Choroid plexus epithelial cell (primary cell): ENCODE measurements around the gene MUC20.
"Not testable (repeated sequence)": the region's sequence is repeated elsewhere in the genome, so short reads cannot be mapped to it uniquely, and the experiment has no call there.

Source experiments
- DNase-seq: peaks from one replicate; pipeline ENCODE4 v3.0.0-alpha.2; 2010; ENCODE audit warnings: low read depth
- H3K4me3 ChIP-seq: 2 replicates; pipeline ENCODE4 v1.5.1; 2011; ENCODE audit warnings: low read depth, mild to moderate bottlenecking, control low read depth, low read length, moderate library complexity
- TF ChIP-seq, protein P1 (sequence below): conservative IDR thresholded peaks from 2 replicates; pipeline ENCODE4 v1.5.1; 2011; ENCODE audit warnings: low read depth, mild to moderate bottlenecking, control low read depth, inconsistent platforms, low read length, moderate library complexity

The MUC20 gene

DNA sequence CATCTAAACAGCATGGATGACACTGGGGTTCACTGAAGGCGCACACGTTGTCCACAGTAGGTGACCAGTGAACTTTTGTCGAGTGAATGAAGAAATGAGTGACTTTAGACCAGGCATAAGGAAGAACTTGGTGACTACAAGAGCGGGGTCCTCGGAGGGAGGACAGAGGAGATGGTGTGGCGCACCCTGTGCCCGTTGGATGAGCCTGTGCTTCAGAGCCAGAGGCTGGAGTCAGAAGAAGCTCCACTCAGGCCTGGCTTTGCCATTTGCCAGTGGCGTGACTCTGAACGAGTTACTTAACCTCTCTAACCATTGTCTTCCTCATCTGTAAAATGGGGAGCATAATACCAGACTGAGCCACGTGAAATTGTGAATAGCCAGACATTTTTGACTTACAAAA, 48.8 kb downstream of the MUC20 start:
- TF ChIP-seq, protein P1, sequence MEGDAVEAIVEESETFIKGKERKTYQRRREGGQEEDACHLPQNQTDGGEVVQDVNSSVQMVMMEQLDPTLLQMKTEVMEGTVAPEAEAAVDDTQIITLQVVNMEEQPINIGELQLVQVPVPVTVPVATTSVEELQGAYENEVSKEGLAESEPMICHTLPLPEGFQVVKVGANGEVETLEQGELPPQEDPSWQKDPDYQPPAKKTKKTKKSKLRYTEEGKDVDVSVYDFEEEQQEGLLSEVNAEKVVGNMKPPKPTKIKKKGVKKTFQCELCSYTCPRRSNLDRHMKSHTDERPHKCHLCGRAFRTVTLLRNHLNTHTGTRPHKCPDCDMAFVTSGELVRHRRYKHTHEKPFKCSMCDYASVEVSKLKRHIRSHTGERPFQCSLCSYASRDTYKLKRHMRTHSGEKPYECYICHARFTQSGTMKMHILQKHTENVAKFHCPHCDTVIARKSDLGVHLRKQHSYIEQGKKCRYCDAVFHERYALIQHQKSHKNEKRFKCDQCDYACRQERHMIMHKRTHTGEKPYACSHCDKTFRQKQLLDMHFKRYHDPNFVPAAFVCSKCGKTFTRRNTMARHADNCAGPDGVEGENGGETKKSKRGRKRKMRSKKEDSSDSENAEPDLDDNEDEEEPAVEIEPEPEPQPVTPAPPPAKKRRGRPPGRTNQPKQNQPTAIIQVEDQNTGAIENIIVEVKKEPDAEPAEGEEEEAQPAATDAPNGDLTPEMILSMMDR, result no peak
- H3K4me3 ChIP-seq, result no peak overlapping the region
- no peak for DNase-seq

DNA sequence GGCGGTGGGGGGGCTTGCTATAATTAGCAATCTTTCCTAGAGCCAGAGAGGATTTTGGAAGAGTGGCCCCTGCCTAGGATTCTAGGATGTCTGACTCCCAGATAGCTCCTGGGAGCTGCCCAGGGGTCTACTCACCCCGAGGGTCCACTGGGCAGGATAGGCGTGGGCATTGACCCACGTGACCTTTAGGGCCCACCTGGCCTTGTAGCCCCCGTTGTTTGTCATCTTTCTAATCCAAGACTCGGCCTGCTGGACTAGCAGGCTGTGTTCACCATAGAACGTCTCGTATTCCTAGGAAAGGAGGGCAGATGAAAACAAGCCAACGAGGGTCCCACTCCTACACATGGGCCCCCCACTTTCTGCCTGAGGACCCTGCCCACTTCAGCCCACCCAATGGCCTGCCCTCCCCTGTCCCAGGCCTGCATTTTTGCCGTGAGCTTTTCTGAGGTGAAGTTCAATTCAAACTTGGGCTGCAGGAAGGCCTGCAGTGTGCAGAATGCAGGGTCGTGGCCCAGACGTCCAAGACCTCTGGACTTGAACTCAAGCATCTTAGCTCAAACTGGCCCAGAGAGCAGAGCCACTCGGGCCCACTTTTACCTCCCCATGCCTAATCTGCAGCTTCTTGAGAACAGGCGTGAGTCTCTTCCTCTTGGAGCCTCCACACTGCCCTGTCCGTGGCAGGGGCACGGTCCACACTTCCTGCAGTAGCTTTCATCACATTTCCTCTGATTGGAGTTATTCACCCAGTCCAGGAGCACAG, 49.5 kb downstream of the MUC20 start:
- TF ChIP-seq, protein P1, result no peak
- DNase-seq, result no peak
- no peak overlapping the region for H3K4me3 ChIP-seq

DNA sequence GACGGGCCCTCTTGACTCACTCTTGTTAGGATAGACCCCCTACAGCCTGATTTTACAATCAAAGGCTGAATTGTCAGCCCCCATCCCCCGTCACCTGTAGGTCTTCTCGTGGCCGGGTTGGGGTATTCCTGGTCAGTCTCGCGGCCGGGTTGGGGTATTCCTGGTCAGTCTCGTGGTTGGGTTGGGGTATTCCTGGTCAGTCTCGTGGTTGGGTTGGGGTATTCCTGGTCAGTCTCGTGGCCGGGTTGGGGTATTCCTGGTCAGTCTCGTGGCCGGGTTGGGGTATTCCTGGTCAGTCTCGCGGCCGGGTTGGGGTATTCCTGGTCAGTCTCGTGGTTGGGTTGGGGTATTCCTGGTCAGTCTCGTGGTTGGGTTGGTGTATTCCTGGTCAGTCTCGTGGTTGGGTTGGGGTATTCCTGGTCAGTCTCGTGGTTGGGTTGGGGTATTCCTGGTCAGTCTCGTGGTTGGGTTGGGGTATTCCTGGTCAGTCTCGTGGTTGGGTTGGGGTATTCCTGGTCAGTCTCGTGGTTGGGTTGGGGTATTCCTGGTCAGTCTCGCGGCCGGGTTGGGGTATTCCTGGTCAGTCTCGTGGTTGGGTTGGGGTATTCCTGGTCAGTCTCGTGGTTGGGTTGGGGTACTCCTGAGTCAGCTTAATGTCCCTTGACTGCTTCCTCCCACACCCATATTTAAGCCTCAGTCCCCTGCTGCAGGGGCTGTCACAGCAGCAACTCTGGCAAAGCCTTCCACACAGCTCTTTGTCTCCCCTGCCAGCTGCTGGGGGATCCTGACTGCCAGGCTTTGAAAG, 50.3 kb downstream of the MUC20 start:
- DNase-seq, H3K4me3 ChIP-seq: not testable (repeated sequence)

DNA sequence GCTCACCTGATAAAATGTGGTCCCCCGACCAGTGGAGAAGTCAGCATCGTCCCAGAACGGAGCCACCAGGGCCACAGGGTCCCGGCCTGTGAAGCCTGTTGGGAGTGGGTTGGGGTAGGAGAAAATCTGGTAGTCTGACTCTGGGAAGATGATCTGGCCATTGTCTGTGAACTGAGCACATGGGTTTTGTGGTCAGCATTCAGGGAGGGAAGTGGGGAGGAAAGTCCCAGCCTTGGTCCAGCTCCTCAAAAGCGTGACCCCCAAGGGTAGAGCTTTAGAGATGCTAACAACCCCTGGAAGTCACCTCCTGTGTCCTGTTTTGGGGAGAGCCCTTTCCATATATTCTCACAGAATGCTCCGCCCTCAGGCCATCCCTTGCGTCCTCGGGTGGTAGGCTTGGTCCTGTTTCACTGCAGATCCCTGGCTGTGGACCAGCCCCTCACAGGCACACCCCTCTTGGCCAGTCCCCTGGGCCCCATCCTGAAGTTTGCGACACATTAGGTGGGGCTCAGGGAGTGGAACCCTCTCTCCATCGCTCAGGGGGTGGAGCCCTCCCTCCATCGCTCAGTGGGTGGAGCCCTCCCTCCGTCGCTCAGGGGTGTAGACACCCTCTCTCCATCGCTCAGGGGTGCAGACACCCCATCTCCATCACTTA, 51.0 kb downstream of the MUC20 start:
- H3K4me3 ChIP-seq, result no peak overlapping the region
- TF ChIP-seq, protein P1, result no peak
- DNase-seq, result no peak

DNA sequence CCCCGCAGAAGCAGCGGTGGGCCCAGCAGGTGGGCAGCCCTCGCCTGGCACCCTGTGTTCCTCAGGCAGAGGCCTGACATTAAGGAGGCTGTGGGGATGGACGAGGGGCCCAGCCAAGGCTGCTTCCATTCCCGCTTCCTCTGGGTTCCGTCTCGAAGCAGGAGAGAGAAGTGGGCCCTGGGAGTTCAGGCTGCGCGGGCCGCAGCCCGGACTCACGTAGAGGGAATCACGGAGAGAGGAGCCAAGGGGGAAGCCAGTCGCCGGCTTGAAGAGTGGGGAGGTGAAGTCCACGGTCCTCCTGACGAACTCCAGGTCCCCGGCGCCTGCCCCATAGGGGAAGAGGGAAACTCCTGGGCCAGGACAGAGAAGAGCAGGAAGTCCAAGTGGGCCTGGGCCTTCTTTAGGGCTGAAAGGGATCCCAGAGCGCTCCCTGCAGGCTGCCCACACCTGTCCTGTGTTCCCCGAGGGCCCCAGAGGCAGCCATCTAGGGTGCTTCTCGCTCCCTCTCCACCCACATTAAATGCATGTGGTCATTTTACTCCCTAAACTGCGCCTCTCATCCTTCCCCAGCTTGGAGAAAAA, 53.3 kb downstream of the MUC20 start:
- DNase-seq, result no peak
- H3K4me3 ChIP-seq, result no peak overlapping the region
- TF ChIP-seq, protein P1, result no peak

DNA sequence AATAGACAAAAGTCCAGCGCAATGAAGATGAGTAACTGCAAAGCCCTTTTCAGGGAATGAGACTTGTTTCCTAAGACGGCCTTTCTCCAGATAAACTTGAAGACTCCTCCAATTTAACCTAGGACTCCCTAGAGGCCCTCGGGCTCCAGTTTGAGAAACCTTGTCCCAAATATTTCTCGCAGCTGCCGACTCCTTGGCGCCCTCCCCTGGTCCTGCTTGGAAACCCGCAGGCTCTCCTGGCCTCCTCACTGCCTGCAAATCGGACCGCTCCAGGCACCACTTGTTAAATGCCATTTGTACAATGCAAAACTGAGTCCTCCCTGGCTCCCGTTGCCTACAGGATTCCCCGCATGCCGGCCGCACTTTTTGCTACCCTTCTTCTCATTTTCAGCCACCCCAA, 54.1 kb downstream of the MUC20 start:
- TF ChIP-seq, protein P1, result peak; percentile 85
- DNase-seq, result peak; percentile 64
- no peak overlapping the region for H3K4me3 ChIP-seq

DNA sequence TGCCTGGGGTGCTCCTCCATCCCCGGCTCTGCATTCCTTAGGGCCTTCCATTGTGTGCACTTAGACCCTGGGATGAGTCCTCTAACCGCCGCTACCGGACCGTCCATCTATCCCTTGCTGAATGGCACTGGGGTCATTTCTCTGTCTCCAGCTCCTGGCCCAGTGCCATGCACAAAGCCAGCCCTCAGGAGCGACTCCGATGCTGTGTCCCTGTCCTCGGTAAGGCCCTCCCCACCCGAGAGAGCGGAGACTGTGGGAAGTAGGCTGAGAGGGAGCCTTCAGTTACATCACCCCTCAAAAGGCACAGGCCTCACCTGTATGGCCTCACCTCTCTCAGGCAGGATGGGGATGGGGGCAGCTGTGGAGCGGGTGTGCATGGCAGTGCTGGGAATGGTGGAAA, 57.2 kb downstream of the MUC20 start:
- no peak overlapping the region for H3K4me3 ChIP-seq
- TF ChIP-seq, protein P1, result no peak

DNA sequence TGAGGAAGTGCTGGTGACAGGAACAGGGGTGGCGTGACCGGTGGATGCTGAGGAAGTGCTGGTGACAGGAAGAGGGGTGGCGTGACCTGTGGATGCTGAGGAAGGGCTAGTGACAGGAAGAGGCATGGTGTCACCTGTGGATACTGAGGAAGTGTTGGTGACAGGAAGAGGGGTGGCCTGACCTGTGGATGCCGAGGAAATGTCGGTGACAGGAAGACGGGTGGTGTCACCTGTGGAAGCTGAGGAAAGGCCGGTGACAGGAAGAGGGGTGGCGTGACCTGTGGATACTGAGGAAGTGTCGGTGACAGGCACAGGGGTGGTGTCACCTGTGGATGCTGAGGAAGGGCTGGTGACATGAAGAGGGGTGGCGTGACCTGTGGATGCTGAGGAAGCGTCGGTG, 60.5 kb downstream of the MUC20 start:
- H3K4me3 ChIP-seq, DNase-seq: not testable (repeated sequence)

More for the DNA sequence above, 57.2 kb downstream of the MUC20 start:
- no peak for DNase-seq
